Gastroesophageal sphincter (tissue), 3 donors: ENCODE data around the gene NKIRAS2.

Experiments used
- CTCF ChIP-seq, 4 experiments: fragments of 200-600 bp in 2 of 4; fragments of 450-650 bp in 2 of 4; sonication (generic) in 1 of 4; IDR thresholded peaks; one replicate each; pipeline ENCODE4 v1.5.1; 2017 to 2019; ENCODE audit warnings: antibody characterized with exemption in 4 of 4, mild to moderate bottlenecking in 2 of 4, moderate library complexity in 2 of 4
- EP300 ChIP-seq: sonication (generic); formaldehyde crosslinking; IDR thresholded peaks from one replicate; pipeline ENCODE4 v1.6.1; 2017; ENCODE audit warnings: antibody characterized with exemption, mild to moderate bottlenecking
- POLR2A ChIP-seq, 2 donors: fragments of 450-650 bp; IDR thresholded peaks; one replicate each; pipeline ENCODE4 v1.6.1; 2017; ENCODE audit warnings: antibody characterized with exemption in 2 of 2, mild to moderate bottlenecking in 2 of 2, moderate library complexity in 1 of 2
- POLR2AphosphoS5 ChIP-seq: sonication (generic); formaldehyde crosslinking; IDR thresholded peaks from one replicate; pipeline ENCODE4 v1.6.1; 2017; ENCODE audit warnings: antibody characterized with exemption

GRCh38 chr17:42000413-42001133 lies 19.3 kb upstream of the NKIRAS2 start:
- TF ChIP-seq POLR2A (IDR thresholded peaks at IDR 0.05), result no peak
- no peak for TF ChIP-seq CTCF (IDR thresholded peaks at IDR 0.05)
- no peak for TF ChIP-seq EP300
- TF ChIP-seq POLR2AphosphoS5, result no peak
